DMS153 treated with DMSO at 0.1 percent for 48 hours (cell line): Measurements from ENCODE around the gene AGAP1.

Experiments used
- DNase-seq: peaks from one replicate; lab custom pipeline; 2025; ENCODE audit not compliant: unreplicated experiment; lab: John Stamatoyannopoulos, UW

The AGAP1 gene

DNA sequence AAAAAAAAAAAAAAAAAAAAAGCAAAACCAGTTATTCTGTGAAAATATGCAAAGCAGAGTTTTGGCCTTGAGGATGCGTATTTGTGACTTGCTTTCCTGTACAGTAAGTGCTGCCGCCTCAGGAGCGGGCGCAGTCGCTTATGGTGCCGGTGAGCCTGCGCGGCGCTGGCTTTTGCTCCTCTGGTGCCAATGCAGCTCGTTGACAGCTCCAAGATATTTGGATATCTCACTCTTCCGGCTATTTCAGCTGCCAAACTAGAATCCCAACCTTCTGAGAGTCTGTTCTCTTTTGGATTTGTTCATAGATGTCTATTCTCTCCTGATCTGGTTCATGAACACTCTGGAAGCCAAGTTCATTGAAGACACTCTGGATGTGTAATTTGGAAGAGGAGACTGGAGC lies 184.1 kb downstream of the AGAP1 start:
- DNase-seq, result no peak

- DNase-seq, result no peak
These were observed 184.9 kb downstream of the AGAP1 start for GRCh38 chr2:235678712-235679111.

- DNase-seq, result no peak
These were observed 185.6 kb downstream of the AGAP1 start for GRCh38 chr2:235679471-235679870.

DNA sequence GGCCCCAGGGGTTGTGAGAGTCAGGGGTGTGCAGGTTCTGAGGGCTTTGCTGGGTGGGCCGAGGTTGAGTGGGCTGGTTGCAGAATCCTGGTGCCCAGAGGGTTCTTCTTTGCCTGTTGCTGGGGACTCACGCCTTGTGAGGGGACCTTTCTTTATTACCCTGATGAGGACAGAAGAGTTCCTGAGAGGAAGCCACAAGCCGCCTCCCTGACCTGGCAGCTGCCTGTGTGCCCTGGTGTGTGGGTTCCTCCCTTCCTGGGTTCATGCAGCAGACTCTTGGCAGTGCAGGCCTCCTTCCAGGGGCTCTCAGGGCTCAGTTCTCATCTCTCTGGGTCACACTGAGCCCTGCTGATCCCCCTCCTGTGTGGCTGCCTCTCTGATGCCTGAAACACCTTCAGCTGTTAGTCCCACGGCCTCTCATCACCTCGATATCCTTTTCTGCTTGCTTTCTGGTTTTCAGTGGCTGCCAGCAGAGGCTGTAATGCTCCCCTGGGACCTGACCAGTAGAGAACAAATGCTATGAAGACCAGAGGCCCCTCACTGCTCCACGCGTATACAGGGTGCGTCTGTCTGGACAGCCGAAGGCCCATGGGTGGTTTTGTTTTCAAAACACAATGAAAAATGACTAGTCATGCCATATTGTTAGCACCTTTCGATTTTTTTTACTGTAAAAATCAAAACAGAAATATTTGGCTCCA lies 191.3 kb downstream of the AGAP1 start:
- DNase-seq, result no peak

DNA sequence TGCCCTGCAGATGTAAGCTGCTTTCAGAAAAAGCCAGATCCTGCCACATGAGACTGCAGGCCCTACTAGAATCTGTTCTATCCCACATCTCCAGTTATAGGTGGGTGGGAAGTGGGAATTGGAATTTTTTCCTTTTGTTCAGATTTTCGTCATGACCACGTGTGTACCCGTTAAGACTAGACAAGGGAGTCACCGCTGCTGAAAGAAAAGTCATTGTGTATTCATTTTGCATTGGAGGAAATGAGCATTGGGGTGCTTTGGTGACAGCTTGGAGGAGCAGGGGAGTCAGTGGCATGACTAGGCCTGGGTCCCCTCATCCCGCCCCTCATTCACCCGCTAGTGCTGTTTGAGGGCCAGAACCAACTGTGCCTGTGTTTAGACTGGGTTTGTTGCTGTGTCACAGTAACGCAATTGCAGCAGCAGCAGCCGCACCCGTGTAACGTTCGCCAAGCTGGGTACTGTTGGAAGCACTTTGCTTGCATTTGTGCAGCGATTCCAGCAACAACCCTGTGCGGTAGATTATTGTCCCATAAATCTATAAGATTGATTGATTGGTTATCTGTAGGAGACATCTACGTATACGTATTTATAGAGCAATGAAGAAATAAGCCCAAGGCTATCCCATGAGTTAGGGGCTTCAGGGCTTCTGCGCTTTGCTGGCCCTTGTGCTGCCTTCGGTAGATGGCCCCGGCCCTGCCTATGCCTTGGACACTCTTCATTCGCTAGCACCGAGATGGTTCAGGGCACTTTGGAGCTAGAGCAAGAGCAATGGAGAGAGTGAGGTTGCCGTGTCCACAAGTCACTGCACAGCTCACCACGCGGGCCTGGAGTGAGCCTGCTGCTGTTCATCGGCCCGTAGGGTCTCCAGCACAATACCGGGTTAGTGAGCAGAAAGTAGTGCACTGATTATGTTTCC lies 194.9 kb downstream of the AGAP1 start:
- DNase-seq, result no peak

- DNase-seq, result no peak
These were observed 195.6 kb downstream of the AGAP1 start for GRCh38 chr2:235689427-235689853.

DNA sequence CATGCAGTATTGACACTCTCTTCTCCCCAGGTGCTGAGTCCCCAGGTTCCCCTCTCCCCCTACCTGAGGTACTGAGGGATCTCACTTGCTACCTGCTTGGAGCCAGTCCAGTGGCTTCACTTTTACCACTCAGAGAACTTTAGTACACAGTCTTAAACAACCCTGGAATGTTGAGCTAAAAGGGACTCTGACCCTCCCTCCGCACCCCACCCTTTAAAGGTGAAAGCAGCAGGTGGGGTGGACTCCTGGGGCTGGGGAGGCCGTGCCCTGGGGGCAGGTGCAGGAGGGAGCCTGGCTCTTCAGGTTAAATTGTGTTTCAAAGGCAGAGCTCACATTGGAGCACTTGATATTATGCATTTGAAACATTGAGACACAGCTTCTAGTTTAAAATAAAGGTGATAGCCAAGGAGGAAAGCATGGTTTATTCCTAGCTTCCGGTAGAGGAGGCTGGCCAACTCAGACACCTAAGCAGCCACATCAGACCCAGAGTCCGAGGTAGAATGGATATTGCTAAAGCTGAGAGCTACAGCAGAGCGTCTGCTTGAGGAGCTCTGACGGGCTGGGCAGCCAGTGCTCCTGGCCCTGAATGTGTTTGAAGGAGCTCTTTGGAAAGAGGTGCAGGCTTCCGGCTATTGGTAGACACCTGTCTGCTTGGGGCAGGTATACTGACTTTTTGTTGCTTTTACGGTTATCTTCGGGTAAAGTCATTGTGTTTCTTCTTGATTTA lies 196.4 kb downstream of the AGAP1 start:
- no peak for DNase-seq

GRCh38 chr2:235690809-235691450 lies 197.1 kb downstream of the AGAP1 start:
- DNase-seq, result no peak

DNA sequence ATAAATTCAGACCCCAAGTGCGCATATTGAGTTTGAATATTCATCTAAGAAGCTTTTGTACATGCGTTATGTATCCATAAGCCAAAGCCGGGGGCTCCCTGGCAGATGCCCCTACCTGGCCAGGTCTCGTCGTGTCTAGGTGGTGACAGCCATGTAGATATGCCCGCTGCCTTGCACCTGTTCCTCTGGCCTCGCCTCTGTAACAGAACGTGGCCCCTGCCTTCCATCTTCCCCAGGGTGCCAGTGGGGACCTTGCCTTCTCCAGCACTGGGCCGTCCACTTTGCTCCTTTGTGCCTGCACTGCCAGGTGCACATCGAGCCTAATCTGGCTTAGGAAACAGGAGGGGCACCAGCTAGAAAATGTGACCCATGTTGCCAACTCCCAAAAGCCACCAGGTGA lies 198.2 kb downstream of the AGAP1 start:
- DNase-seq, result no peak

DNA sequence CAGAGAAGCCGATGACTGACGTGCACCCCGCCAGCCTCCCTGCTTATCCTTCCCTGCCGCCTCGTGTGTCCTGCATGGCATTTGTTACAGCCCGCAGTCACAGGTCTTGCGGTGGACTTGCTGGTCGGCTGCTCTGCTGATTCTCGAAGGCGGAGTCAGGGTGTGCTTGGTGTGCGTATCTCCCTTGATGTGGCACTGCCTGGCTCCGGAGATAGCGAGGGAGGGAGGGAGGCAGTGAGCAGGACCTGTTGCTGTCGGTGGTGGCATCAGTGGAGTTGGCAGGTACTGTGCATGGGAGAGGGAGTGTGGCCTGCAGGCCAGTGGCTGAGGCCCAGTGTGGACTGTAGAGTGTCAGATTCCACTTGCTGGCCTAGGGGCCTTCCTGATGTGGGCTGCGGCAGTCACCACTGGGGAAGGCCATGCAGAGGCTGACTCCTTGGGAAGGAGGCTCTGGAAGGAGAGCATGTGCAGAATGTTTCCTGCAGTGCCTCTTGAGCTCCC lies 198.9 kb downstream of the AGAP1 start:
- DNase-seq, result no peak

- no peak for DNase-seq
These were observed 199.4 kb downstream of the AGAP1 start for GRCh38 chr2:235693279-235693678.

- no peak for DNase-seq
These were observed 201.1 kb downstream of the AGAP1 start for GRCh38 chr2:235694721-235695601.

DNA sequence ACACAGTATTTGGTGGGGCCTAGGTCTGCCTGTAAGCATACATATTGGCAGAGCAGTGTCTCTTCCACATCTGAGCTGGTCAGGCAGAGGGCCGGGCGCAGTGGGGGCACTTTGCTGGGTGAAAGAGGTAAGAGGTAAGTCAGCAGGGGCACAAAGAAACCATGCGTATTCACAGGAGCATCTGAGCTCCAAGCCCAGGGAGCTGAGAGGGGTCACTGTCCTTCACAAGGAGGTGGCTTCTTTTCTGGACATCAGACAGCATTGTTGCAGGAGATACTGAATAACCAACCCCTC lies 201.7 kb downstream of the AGAP1 start:
- DNase-seq, result no peak

DNA sequence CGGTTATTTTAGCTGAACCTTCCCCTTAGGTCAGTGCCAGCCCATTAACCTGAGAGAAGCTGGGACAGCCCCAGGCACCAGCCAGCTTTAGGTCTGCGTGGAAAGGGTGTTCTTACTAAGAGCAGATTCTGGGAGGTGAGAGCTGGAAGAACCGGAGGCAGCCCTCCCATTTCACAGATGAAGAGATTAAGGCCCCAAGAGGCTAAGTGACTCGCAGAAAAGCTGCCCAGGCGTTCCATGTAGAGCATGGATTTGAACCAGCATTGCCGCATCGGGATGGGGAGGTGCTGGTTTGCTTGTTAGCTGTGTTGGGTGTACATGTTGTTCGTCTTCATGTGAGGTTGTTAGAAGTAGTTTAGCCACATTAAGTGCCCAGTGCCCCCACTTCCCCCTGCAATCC lies 203.2 kb downstream of the AGAP1 start:
- DNase-seq, result no peak

DNA sequence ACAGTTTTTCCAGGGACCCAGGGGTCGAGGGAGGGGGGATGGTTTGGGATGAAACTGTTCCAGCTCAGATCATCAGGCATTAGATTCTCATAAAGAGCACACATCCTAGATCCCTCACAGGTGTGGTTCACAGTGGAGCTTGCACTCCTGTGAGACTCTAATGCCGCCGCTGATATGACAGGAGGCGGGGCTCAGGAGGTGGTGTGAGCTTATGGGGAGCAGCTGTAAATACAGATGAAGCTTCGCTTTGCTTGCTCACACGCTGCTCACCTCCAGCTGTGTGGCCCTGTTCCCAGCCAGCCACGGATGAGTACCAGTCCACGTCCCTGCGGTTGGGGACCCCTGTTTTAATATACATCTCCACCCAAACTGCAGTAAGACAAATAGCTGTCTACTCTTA lies 204.2 kb downstream of the AGAP1 start:
- DNase-seq, result no peak

DNA sequence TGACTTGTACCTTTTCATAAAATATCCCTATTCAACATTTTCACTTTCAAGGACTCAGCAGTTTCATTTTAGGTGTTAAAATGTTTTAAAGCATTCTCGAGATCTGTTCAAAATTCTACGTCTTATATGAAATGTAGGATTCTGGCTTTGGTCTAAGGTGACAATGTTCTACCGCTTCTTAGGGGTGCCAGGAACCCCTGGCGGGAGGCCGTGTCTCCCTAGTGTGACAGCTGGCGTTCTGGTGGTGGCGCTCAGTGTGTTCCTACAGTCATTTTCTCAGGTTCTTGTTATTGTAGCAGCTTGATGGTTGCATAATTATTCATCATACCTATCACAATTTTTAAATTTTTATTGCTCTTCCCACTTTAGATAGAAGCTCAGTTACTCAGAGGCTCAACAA lies 204.6 kb downstream of the AGAP1 start:
- no peak for DNase-seq

DNA sequence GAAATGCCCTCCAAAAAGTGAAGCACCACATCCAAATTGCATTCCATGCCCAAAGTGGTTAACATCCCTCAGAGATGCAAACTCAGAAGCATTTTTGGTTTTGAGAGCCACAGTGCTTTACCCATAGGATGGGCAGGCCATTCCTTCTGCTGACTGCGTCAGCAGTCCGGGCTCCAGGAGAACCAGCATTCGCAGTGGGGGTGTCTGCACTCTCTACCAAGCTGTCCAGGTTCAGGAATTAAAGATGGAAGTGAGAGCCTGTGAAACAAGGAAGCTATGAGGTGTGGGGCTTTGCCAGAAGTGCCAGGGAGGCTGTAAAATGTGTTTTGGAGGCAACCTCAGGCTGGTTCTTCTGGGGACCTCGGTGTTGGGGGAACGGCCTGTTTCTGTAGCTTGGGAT lies 205.7 kb downstream of the AGAP1 start:
- no peak for DNase-seq

GRCh38 chr2:235701206-235701981 lies 207.6 kb downstream of the AGAP1 start:
- no peak for DNase-seq

- DNase-seq, result no peak
These were observed 208.3 kb downstream of the AGAP1 start for GRCh38 chr2:235702186-235702585.
